Neural cell (in vitro differentiated cells): ENCODE data around the gene GRID1. TPM values are rescaled to one million over a fixed set of nuclear protein-coding genes. Genes with fewer than 3 reads are reported as not detected.
A peak's percentile ranks its signal among the peaks of the same experiment; 100 is the strongest.

Experiments
- H2AFZ ChIP-seq: fragments of 200-600, 300-800 bp; sonication (generic), shearing (Covaris generic); 2 replicates; pipeline ENCODE4 v1.6.0; 2014; ENCODE audit warnings: low read depth, mild to moderate bottlenecking, antibody characterized with exemption, low read length, moderate library complexity
- H3F3A ChIP-seq: fragments of 200-600 bp; shearing (Covaris generic); 2 replicates; pipeline ENCODE4 v1.6.1; 2016; ENCODE audit warnings: mild to moderate bottlenecking, moderate library complexity, mixed read lengths, antibody characterized with exemption, low read length; ENCODE audit not compliant: insufficient read depth, poor library complexity, severe bottlenecking
- H3K27ac ChIP-seq: fragments of 200-600, 300-800 bp; sonication (generic), shearing (Covaris generic); 2 replicates; pipeline ENCODE4 v1.5.1; 2014; ENCODE audit warnings: mild to moderate bottlenecking, low read length, moderate library complexity
- H3K27me3 ChIP-seq: fragments of 300-800, 200-600 bp; sonication (generic), shearing (Covaris generic); 2 replicates; pipeline ENCODE4 v1.6.0; 2014; ENCODE audit warnings: mild to moderate bottlenecking, low read depth, low read length, moderate library complexity; ENCODE audit not compliant: insufficient read depth
- H3K36me3 ChIP-seq: fragments of 300-800, 200-600 bp; sonication (generic), shearing (Covaris generic); 2 replicates; pipeline ENCODE4 v1.5.1; 2014; ENCODE audit warnings: mild to moderate bottlenecking, antibody characterized with exemption, low read length, moderate library complexity; ENCODE audit not compliant: insufficient read depth
- H3K4me2 ChIP-seq: fragments of 300-800, 200-600 bp; sonication (generic), shearing (Covaris generic); 2 replicates; pipeline ENCODE4 v1.6.0; 2014; ENCODE audit warnings: mild to moderate bottlenecking, low read length
- H3K4me3 ChIP-seq: fragments of 300-800, 200-600 bp; sonication (generic), shearing (Covaris generic); 2 replicates; pipeline ENCODE4 v1.5.1; 2014; ENCODE audit warnings: mild to moderate bottlenecking, low read length, moderate library complexity
- H3K79me2 ChIP-seq: fragments of 200-600 bp; shearing (Covaris generic); replicated peaks from 2 replicates; pipeline ENCODE4 v1.6.0; 2014; ENCODE audit warnings: mild to moderate bottlenecking, low read length, moderate library complexity; ENCODE audit not compliant: insufficient read depth
- H3K9ac ChIP-seq: fragments of 300-800, 200-600 bp; sonication (generic), shearing (Covaris generic); 2 replicates; pipeline ENCODE4 v1.6.1; 2016; ENCODE audit warnings: mild to moderate bottlenecking, low read length, mixed read lengths
- H3K9me2 ChIP-seq: fragments of 200-600 bp; shearing (Covaris generic); 2 replicates; pipeline ENCODE4 v1.6.1; 2016; ENCODE audit warnings: mild to moderate bottlenecking, low read length, mixed read lengths; ENCODE audit not compliant: insufficient read depth
- H3K9me3 ChIP-seq: fragments of 200-600, 300-800 bp; sonication (generic), shearing (Covaris generic); 2 replicates; pipeline ENCODE4 v1.6.1; 2016; ENCODE audit warnings: mild to moderate bottlenecking, mixed run types, low read length, moderate library complexity, mixed read lengths
- H4K20me1 ChIP-seq: fragments of 200-600 bp; shearing (Covaris generic); 2 replicates; pipeline ENCODE4 v1.6.1; 2016; ENCODE audit warnings: mild to moderate bottlenecking, mixed run types; ENCODE audit not compliant: insufficient read depth
- EP300 ChIP-seq: fragments of 450-650 bp; conservative IDR thresholded peaks from 2 replicates; pipeline ENCODE4 v1.6.1; 2014; ENCODE audit warnings: antibody characterized with exemption, mild to moderate bottlenecking, moderate library complexity; ENCODE audit not compliant: poor library complexity, severe bottlenecking
- EZH2 ChIP-seq: fragments of 200-600, 300-800 bp; shearing (Covaris generic), sonication (generic); IDR thresholded peaks from 2 replicates; pipeline ENCODE4 v1.6.1; 2014; ENCODE audit warnings: antibody characterized with exemption, low read length, borderline replicate concordance, mild to moderate bottlenecking; ENCODE audit not compliant: insufficient read depth, poor library complexity, severe bottlenecking
- MXI1 ChIP-seq: fragments of 450-650 bp; conservative IDR thresholded peaks from 2 replicates; pipeline ENCODE4 v1.6.1; 2014; ENCODE audit warnings: antibody characterized with exemption, mild to moderate bottlenecking; ENCODE audit not compliant: poor library complexity, severe bottlenecking
- POLR2AphosphoS5 ChIP-seq: IDR thresholded peaks from 2 replicates; pipeline ENCODE4 v1.6.1; 2012
- RAD21 ChIP-seq: fragments of 450-650 bp; conservative IDR thresholded peaks from 2 replicates; pipeline ENCODE4 v1.6.1; 2014; ENCODE audit warnings: antibody characterized with exemption, mild to moderate bottlenecking, moderate library complexity
- SMC3 ChIP-seq: fragments of 450-650 bp; conservative IDR thresholded peaks from 2 replicates; pipeline ENCODE4 v1.6.1; 2014; ENCODE audit warnings: antibody characterized with exemption, mild to moderate bottlenecking, moderate library complexity; ENCODE audit not compliant: poor library complexity
- TAF1 ChIP-seq: IDR thresholded peaks from 2 replicates; pipeline ENCODE4 v1.6.1; 2012; ENCODE audit warnings: low read depth
- polyA plus RNA-seq: library from polyadenylated mRNA; depleted of rRNA; stranded (reverse); fragments of >200 nt; gene quantifications from 2 replicates; pipeline ENCODE4 v1.2.3, GENCODE V29; 2014
- TF ChIP-seq, protein P1 (sequence below): IDR thresholded peaks from 2 replicates; pipeline ENCODE4 v1.6.1; 2012; ENCODE audit warnings: borderline replicate concordance
- TF ChIP-seq, protein P2 (sequence below): fragments of 450-650 bp; IDR thresholded peaks from 2 replicates; pipeline ENCODE4 v1.5.1; 2014; ENCODE audit warnings: antibody characterized with exemption, mild to moderate bottlenecking, moderate library complexity; ENCODE audit not compliant: poor library complexity, severe bottlenecking

Gene GRID1
- polyA plus RNA-seq, 1 donor from 2014 or later = 7.3 TPM

DNA sequence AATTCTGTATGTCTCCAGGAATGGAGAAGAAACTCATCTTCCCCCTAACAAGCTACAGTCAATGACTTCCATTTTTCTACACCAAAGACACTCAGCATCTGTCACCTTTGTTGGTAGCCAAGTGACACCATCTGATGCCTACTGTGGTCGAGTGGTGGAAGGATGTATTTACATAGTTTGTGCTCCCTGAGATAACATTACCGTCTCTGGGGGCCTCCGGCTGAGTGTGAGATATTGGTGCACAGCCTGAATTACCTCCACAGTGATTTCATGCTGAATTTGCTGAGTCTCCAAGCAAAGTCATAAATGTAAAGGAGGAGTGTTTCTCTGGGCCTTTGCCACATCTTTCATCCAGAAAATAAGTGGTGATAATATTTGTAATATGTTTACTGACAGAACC, 114.0 kb downstream of the GRID1 start:
- Histone ChIP-seq H2AFZ (no peak overlapping the region), H3K27ac (no peak overlapping the region), H3K4me3 (peak overlapping the region; percentile 8), H3K9me2 (no peaks in the 10 kb centered on the region), H3K79me2 (no peaks in the 10 kb centered on the region), H3K36me3 (no peaks in the 10 kb centered on the region), H3K27me3 (no peaks in the 10 kb centered on the region), H3K9me3 (no peaks in the 10 kb centered on the region), H4K20me1 (no peaks in the 10 kb centered on the region), H3K4me2 (no peak overlapping the region), H3F3A (no peaks in the 10 kb centered on the region), H3K9ac (no peak overlapping the region)
- no peak for TF ChIP-seq RAD21
- TF ChIP-seq TAF1 = no peak
- TF ChIP-seq EZH2 = no peak
- no peak for TF ChIP-seq SMC3
- no peak for TF ChIP-seq EP300
- no peak for TF ChIP-seq POLR2AphosphoS5
- TF ChIP-seq, protein P1, sequence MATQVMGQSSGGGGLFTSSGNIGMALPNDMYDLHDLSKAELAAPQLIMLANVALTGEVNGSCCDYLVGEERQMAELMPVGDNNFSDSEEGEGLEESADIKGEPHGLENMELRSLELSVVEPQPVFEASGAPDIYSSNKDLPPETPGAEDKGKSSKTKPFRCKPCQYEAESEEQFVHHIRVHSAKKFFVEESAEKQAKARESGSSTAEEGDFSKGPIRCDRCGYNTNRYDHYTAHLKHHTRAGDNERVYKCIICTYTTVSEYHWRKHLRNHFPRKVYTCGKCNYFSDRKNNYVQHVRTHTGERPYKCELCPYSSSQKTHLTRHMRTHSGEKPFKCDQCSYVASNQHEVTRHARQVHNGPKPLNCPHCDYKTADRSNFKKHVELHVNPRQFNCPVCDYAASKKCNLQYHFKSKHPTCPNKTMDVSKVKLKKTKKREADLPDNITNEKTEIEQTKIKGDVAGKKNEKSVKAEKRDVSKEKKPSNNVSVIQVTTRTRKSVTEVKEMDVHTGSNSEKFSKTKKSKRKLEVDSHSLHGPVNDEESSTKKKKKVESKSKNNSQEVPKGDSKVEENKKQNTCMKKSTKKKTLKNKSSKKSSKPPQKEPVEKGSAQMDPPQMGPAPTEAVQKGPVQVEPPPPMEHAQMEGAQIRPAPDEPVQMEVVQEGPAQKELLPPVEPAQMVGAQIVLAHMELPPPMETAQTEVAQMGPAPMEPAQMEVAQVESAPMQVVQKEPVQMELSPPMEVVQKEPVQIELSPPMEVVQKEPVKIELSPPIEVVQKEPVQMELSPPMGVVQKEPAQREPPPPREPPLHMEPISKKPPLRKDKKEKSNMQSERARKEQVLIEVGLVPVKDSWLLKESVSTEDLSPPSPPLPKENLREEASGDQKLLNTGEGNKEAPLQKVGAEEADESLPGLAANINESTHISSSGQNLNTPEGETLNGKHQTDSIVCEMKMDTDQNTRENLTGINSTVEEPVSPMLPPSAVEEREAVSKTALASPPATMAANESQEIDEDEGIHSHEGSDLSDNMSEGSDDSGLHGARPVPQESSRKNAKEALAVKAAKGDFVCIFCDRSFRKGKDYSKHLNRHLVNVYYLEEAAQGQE = no peak
- TF ChIP-seq MXI1 = no peak
- TF ChIP-seq, protein P2, sequence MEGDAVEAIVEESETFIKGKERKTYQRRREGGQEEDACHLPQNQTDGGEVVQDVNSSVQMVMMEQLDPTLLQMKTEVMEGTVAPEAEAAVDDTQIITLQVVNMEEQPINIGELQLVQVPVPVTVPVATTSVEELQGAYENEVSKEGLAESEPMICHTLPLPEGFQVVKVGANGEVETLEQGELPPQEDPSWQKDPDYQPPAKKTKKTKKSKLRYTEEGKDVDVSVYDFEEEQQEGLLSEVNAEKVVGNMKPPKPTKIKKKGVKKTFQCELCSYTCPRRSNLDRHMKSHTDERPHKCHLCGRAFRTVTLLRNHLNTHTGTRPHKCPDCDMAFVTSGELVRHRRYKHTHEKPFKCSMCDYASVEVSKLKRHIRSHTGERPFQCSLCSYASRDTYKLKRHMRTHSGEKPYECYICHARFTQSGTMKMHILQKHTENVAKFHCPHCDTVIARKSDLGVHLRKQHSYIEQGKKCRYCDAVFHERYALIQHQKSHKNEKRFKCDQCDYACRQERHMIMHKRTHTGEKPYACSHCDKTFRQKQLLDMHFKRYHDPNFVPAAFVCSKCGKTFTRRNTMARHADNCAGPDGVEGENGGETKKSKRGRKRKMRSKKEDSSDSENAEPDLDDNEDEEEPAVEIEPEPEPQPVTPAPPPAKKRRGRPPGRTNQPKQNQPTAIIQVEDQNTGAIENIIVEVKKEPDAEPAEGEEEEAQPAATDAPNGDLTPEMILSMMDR = no peak

DNA sequence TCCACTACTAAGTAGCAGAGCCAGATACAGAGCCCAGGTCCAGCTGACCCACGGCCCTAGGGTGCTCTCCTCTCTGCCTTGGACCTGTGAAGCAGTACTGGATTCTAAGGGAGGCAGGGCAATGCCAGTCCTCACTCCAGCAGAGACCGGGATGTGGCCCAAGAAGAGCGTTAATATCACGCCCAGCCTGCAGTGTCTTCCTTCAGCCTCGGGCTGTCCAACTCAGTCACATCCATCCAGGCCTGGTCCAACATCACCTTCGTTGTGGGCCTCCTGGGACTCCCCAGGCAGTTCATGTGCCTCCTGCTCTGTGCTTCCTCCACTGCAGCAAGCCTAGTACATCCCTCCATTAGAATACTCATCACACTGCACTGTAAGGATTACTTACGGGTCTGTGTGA, 114.5 kb downstream of the GRID1 start:
- no peaks in the 10 kb centered on the region for H3K9me3 ChIP-seq
- no peak overlapping the region for H3K4me3 ChIP-seq
- no peaks in the 10 kb centered on the region for H3K27me3 ChIP-seq
- H3K9me2 ChIP-seq = no peaks in the 10 kb centered on the region
- H3K79me2 ChIP-seq = no peaks in the 10 kb centered on the region
- TF ChIP-seq, protein P1 = no peak
- TF ChIP-seq RAD21 = no peak
- TF ChIP-seq SMC3 = no peak
- TF ChIP-seq, protein P2 = no peak
- TF ChIP-seq TAF1 = no peak
- no peak for TF ChIP-seq EZH2
- no peak for TF ChIP-seq MXI1
- no peak for TF ChIP-seq EP300
- no peak for TF ChIP-seq POLR2AphosphoS5
- no peak overlapping the region for H3K9ac ChIP-seq
- H3K4me2 ChIP-seq = no peak overlapping the region
- H3K36me3 ChIP-seq = no peaks in the 10 kb centered on the region
- H2AFZ ChIP-seq = no peak overlapping the region
- no peaks in the 10 kb centered on the region for H3F3A ChIP-seq
- no peak overlapping the region for H3K27ac ChIP-seq
- H4K20me1 ChIP-seq = no peaks in the 10 kb centered on the region
